ENCODE measurements around the gene FAT2. TPM values are rescaled to one million over a fixed set of nuclear protein-coding genes. Genes with fewer than 3 reads are reported as not detected.
"Not testable (repeated sequence)": the region's sequence is repeated elsewhere in the genome, so short reads cannot be mapped to it uniquely, and the experiment has no call there.

The FAT2 gene
- total RNA-seq, 2 donors from 2014 or later: 5.6 to 22.5 TPM

GRCh38 chr5:151592855-151593408, 1.8 kb upstream of the FAT2 start:
- no peak overlapping the region for H3K27ac ChIP-seq
- H3K27me3 ChIP-seq (replicated peaks; ENCODE audit: insufficient read depth): no peaks in the 10 kb centered on the region
- no peak for TF ChIP-seq CTCF (IDR thresholded peaks at IDR 0.05)
- TF ChIP-seq POLR2A (IDR thresholded peaks at IDR 0.05): no peak
- no peak for TF ChIP-seq POLR2AphosphoS5 (IDR thresholded peaks at IDR 0.05)
- H3K4me1 ChIP-seq (replicated peaks): no peaks in the 10 kb centered on the region
- no peak overlapping the region for H3K4me3 ChIP-seq
- WGBS: 67% methylated on average over 10 of the region's 10 CpGs
- H3K36me3 ChIP-seq: no peaks in the 10 kb centered on the region
- intact Hi-C loops (cut with DNase I): no loop called here
- DNase-seq (ENCODE audit: low spot score): no peak
- no peaks in the 10 kb centered on the region for H3K9me3 ChIP-seq

DNA sequence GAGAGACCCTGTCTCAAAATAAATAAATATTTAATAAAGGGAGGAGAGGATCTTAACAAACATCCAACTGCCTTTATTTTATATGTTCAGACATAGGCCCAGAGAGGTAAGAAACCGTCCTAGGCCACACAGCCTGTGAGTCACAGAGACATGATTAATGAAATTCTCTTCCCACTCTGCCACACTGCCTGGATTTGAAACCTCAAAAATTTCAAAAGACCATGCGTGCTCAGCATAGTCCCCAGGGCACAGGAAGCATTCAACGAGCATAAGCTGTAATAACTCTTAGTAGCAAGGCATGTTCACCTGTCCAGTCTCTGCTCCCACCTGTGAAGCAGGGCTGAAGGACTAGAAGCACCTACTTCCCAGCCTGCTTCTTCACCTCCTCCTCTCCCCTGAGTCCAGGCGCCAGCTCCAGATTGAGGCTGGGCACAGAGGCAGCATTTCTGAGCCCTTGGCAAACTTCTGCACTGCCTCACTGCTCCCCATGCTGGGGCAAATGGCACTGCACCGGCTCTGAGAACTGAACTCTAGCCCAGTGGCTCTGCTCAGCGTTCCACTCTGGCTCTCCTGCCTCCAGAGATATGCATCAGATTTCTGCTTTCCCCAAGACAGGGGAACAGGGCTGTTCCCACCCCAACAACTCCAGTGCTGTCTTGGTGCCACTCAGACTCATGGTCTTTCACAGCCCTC, 1.1 kb downstream of the FAT2 start:
- WGBS: 53% methylated on average over 6 of the region's 6 CpGs
- Histone ChIP-seq H3K4me1 (replicated peaks) (no peaks in the 10 kb centered on the region), H3K4me3 (peak overlapping the region in 1 of 2 donors; percentile 7), H3K9me3 (no peaks in the 10 kb centered on the region), H3K27ac (no peak overlapping the region), H3K27me3 (replicated peaks; ENCODE audit: insufficient read depth) (no peaks in the 10 kb centered on the region), H3K36me3 (no peaks in the 10 kb centered on the region)
- no peak for DNase-seq (ENCODE audit: low spot score)
- intact Hi-C loops (cut with DNase I): no loop called here
- TF ChIP-seq POLR2AphosphoS5 (IDR thresholded peaks at IDR 0.05) (no peak), POLR2A (IDR thresholded peaks at IDR 0.05) (no peak), CTCF (IDR thresholded peaks at IDR 0.05) (no peak)

DNA sequence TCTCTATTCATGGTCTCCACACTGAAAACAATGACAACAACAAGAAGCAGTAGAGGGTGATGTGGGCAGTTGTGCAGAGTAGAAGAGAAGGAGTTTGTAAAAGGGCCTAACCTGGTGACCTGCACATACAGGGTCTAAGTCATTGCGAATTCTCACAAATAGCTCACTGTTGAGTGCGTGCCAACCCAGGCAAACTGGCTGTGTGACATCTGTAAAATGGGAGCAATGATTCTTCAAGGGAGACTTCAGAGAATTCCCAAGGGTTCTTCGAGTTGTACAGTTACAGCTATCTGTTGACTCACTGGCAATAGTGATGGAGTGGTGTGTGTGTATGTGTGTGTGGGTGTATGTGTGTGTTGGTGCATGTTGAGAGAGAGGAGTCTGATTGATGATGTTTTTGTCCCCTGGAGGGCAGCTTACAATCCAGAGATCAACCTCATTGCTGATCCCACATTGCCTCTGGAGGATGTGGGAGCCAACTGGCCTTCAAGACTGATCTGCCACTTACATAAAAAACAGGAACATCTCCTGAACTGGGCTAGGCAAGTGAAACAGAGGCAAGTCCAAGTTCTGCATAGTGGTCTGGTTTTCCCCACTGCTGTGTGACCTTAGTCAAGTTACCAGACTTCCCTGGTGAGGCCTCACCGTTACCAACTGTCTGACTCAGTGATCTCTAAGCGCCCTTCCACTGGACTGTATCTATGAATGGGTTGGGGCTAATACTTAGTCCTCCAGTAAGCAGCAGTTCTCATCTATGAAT, 3.2 kb downstream of the FAT2 start:
- DNase-seq (ENCODE audit: low spot score): no peak
- Histone ChIP-seq H3K27ac (no peak overlapping the region), H3K4me3 (no peak overlapping the region), H3K27me3 (replicated peaks; ENCODE audit: insufficient read depth) (no peaks in the 10 kb centered on the region), H3K4me1 (replicated peaks) (no peaks in the 10 kb centered on the region), H3K36me3 (no peaks in the 10 kb centered on the region), H3K9me3 (no peaks in the 10 kb centered on the region)
- WGBS: 93% methylated on average over 5 of the region's 5 CpGs
- TF ChIP-seq POLR2AphosphoS5 (IDR thresholded peaks at IDR 0.05): no peak
- TF ChIP-seq POLR2A (IDR thresholded peaks at IDR 0.05): no peak
- no peak for TF ChIP-seq CTCF (IDR thresholded peaks at IDR 0.05)
- intact Hi-C loops (cut with DNase I): no loop called here

DNA sequence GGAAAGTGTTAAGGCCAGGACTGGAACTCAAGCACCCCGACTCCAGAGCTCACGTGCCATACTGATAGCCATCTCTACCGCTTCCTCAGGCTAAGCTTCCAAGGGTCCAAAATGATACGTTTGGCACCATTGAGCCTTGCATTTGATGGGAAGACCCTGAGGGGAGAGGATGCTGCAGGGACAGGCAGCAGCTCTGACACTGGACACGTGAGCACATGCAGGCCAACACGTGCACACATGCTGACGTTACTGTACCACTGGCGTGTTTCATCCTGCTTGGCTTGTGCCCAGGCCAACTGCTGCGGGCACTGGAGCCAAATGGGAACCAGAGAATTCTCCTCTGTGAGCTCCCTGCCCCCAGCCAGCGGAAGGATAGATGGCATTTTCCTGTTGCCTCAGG, 5.2 kb downstream of the FAT2 start:
- TF ChIP-seq POLR2A (IDR thresholded peaks at IDR 0.05) (no peak), POLR2AphosphoS5 (IDR thresholded peaks at IDR 0.05) (peak; percentile 76)
- Histone ChIP-seq H3K36me3 (no peaks in the 10 kb centered on the region), H3K9me3 (no peaks in the 10 kb centered on the region), H3K4me3 (no peak overlapping the region), H3K4me1 (replicated peaks) (no peaks in the 10 kb centered on the region), H3K27me3 (replicated peaks; ENCODE audit: insufficient read depth) (no peaks in the 10 kb centered on the region), H3K27ac (no peak overlapping the region)
- intact Hi-C loops (cut with DNase I): no loop called here
- peak; percentile 87 for DNase-seq (ENCODE audit: low spot score)
- 16% methylated on average over 10 of the region's 10 CpGs for WGBS

DNA sequence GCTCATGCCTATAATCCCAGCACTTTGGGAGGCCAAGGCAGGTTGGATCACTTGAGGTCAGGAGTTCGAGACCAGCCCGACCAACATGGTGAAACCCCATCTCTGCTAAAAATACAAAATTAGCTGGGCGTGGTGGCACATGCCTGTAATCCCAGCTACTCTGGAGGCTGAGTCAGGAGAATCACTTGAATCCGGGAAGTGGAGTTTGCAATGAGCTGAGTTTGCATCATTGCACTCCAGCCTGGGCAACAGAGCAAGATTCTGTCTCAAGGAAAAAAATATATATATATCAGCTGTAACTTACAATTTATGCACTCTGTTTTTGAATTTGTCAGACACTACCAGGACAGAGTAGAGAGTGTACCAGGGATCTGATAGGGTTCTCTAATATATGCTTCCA, 5.8 kb downstream of the FAT2 start:
- DNase-seq (ENCODE audit: low spot score); H3K4me3 ChIP-seq; H3K27ac ChIP-seq; H3K27me3 ChIP-seq (replicated peaks; ENCODE audit: insufficient read depth); intact Hi-C loops (cut with DNase I); H3K9me3 ChIP-seq; H3K36me3 ChIP-seq; H3K4me1 ChIP-seq (replicated peaks): not testable (repeated sequence)
- 76% methylated on average over 4 of the region's 4 CpGs for WGBS
